GM13977 (cell line): ENCODE data around the gene FRMD4A.

ENCODE experiments used
- DNase-seq: peaks from one replicate; pipeline ENCODE4 v3.0.0; 2012; ENCODE audit warnings: low spot score
- CTCF ChIP-seq: IDR thresholded peaks from 2 replicates; pipeline ENCODE4 v1.5.1; 2012; ENCODE audit warnings: mild to moderate bottlenecking, control low read depth; ENCODE audit not compliant: insufficient read depth; ENCODE audit errors: extremely low read depth, missing control alignments
- in situ Hi-C: fragments of 300-500 bp; cut with MboI; formaldehyde crosslinking; loops from one replicate; pipeline ENCODE4 v1.12.0; 2022; ENCODE audit warnings: low sequenced_read_pairs, low pct_unique_long_range_greater_than_20kb, mixed read lengths, inconsistent platforms; ENCODE audit not compliant: unreplicated experiment

Gene FRMD4A

DNA sequence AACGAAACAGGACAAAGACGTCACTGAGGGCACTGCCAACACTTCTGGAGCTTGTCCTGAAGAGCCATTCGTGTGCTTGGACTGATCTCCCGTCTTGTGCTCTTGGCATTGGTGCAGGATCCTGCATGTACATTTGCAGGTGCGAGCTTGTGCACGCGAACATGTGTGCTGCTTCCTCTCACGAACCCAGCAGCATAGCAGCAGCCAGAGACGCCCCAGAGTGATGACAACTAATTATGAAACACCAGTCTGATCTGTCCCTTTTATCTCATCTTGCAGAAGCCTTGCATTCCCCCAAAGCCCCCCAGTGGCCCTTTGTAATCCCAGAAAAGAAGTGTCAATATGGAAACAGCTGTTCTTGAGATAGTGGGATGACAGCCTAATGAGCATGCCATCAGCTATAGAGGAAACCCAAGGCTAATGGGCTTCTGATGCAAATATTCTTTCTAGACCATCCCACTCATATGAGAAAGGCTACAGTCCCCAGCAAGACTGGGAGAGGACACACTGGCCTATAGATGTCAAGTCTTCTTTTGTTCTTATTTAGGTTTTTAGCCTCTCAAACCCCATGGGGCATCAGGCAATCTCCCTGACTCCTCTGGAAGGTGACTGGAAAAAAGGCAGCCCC, 310.6 kb downstream of the FRMD4A start:
- in situ Hi-C loops = no loop called here
- TF ChIP-seq CTCF = no peak
- DNase-seq = no peak

DNA sequence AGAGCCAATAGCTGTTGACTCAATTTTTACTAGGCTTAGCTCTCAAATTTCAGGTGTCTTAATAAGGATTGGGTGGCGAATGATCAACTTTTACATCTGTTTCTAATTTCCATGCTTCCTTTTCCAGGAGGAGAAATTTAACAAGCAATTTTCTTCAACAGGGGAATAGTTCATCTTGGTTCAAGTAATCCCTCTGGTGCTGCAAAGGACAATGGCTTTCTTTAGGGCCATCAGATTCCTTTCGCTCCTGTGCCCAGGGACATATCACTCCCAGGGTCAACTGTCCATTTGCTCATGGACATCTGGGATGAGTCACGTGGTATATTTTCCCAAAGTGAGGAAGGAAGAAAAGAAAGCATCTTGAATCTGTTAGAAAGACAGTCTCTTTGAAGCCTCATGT, 313.3 kb downstream of the FRMD4A start:
- no peak for DNase-seq
- in situ Hi-C loops = no loop called here
- TF ChIP-seq CTCF = no peak

GRCh38 chr10:14016931-14017333, 313.8 kb downstream of the FRMD4A start:
- in situ Hi-C loops = no loop called here
- DNase-seq = no peak
- no peak for TF ChIP-seq CTCF

DNA sequence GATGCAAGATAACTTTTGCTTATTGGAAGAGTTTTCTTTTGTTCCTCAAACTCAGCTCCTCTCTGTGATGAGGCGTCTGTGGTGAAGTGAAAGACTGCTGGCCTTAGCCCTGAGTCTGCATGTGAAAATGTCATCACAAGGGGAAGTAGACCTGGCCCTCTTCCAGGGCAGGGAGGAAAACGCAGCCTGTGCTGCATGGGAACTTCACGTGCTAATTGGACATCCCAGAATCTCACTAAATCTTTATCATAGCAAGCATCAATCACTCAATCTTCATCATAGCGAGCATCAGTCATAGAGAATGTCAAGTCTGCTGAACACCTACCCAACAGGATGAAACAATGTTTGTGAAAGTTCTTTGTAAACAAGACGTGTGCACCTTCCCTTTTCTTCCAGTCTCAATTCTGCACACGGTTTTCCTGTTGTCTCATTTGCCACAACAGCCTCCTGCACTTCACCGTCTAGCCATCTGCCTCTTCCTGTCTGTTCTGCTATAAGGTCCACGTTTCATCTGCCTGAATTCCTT, 314.6 kb downstream of the FRMD4A start:
- in situ Hi-C loops = no loop called here
- TF ChIP-seq CTCF = no peak
- DNase-seq = no peak

DNA sequence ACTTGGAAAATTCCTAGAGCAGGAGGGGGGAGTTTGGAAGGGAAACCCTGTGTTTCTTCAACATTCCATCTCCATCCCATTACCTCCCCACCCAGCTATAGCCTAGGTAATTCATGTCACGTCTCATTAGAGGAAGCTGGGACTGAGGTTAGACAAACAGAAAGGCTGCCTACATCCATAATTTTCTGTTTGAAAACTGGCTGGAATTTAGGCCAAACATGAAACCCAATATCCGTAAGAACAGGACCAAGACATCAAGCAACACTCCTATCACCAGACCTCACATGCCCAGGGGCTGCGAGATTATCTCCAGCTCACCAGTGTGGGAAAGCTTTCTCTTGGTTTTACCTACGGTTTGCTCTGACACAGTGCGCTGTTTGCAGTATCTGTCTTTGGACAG, 316.3 kb downstream of the FRMD4A start:
- in situ Hi-C loops = no loop called here
- DNase-seq = no peak
- TF ChIP-seq CTCF = no peak

GRCh38 chr10:14010769-14011574, 319.8 kb downstream of the FRMD4A start:
- no peak for TF ChIP-seq CTCF
- in situ Hi-C loops = no loop called here
- DNase-seq = no peak
